MM.1S (cell line): ENCODE measurements around the gene EPHX1.

Experiments
- DNase-seq: peaks from one replicate; pipeline ENCODE4 v3.0.0-alpha.2; 2015
- H2AFZ ChIP-seq: fragments of 300-600 bp; sonication (generic); 2 replicates; pipeline ENCODE4 v1.6.0; 2016; ENCODE audit warnings: antibody characterized with exemption, low read length
- H3F3A ChIP-seq: fragments of 300-600 bp; sonication (generic); 2 replicates; pipeline ENCODE4 v1.6.1; 2016; ENCODE audit warnings: mild to moderate bottlenecking, antibody characterized with exemption, low read length, moderate library complexity, mixed read lengths; ENCODE audit not compliant: insufficient read depth
- H3K27ac ChIP-seq: fragments of 300-600 bp; sonication (generic); 2 replicates; pipeline ENCODE4 v1.5.1; 2016; ENCODE audit warnings: mild to moderate bottlenecking, low read length
- H3K27me3 ChIP-seq: fragments of 300-600 bp; sonication (generic); replicated peaks from 2 replicates; pipeline ENCODE4 v1.6.0; 2016; ENCODE audit warnings: low read length; ENCODE audit not compliant: insufficient read depth
- H3K36me3 ChIP-seq: fragments of 300-600 bp; sonication (generic); replicated peaks from 2 replicates; pipeline ENCODE4 v1.6.1; 2016; ENCODE audit warnings: mild to moderate bottlenecking, low read length, mixed read lengths; ENCODE audit not compliant: insufficient read depth
- H3K4me1 ChIP-seq: fragments of 300-600 bp; sonication (generic); 2 replicates; pipeline ENCODE4 v1.6.1; 2016; ENCODE audit warnings: low read length, mixed read lengths
- H3K4me2 ChIP-seq: fragments of 300-600 bp; sonication (generic); 2 replicates; pipeline ENCODE4 v1.6.0; 2016; ENCODE audit warnings: low read depth, low read length
- H3K4me3 ChIP-seq: fragments of 300-600 bp; sonication (generic); 2 replicates; pipeline ENCODE4 v1.5.1; 2016; ENCODE audit warnings: low read length, mixed read lengths
- H3K79me2 ChIP-seq: fragments of 300-600 bp; sonication (generic); 2 replicates; pipeline ENCODE4 v1.6.1; 2016; ENCODE audit warnings: mixed run types, low read length, mixed read lengths
- H3K9ac ChIP-seq: fragments of 300-600 bp; sonication (generic); 2 replicates; pipeline ENCODE4 v1.6.1; 2016; ENCODE audit warnings: low read length, mixed read lengths
- H3K9me2 ChIP-seq: fragments of 300-600 bp; sonication (generic); replicated peaks from 2 replicates; pipeline ENCODE4 v1.6.1; 2016; ENCODE audit warnings: mild to moderate bottlenecking, low read length, mixed read lengths; ENCODE audit not compliant: insufficient read depth
- H3K9me3 ChIP-seq: fragments of 300-600 bp; sonication (generic); replicated peaks from 2 replicates; pipeline ENCODE4 v1.6.1; 2016; ENCODE audit warnings: mild to moderate bottlenecking, low read length, mixed read lengths; ENCODE audit not compliant: insufficient read depth
- H4K20me1 ChIP-seq: fragments of 300-600 bp; sonication (generic); 2 replicates; pipeline ENCODE4 v1.6.1; 2016; ENCODE audit warnings: mild to moderate bottlenecking, low read length, moderate library complexity, mixed read lengths; ENCODE audit not compliant: insufficient read depth
- EZH2 ChIP-seq: fragments of 300-600 bp; sonication (generic); optimal IDR thresholded peaks from 2 replicates; pipeline ENCODE3; 2017; ENCODE audit warnings: low read depth, mild to moderate bottlenecking, antibody characterized with exemption, low read length, mixed read lengths
- EZH2phosphoT487 ChIP-seq: fragments of 300-600 bp; sonication (generic); IDR thresholded peaks from 2 replicates; pipeline ENCODE4 v1.6.1; 2018; ENCODE audit warnings: antibody characterized with exemption, low read length
- TF ChIP-seq, protein P1 (sequence below): fragments of 300-600 bp; sonication (generic); IDR thresholded peaks from 2 replicates; pipeline ENCODE4 v1.5.1; 2016; ENCODE audit warnings: antibody characterized with exemption, low read length, mixed read lengths

The EPHX1 gene

DNA sequence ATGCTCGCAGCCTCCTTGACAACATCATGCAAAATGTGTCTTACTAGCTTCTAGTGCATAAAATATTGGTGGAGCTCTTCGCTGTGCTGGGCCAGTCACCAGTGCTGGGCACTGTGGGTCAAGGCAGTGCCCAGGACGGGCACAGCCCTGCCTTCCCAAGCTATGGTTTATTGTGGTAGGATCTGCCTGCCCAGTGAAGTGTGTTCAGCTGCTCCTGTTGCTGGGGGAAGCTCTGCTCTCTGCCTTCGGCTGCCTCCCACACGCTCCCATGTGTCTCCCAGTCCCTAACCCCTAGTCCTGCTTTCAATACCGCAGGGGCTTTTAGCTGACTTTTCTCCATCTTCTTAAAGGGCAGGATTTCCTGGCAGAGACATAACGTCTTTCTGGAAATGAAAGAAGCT is 15.7 kb downstream of the EPHX1 start:
- Histone ChIP-seq H3K4me3 (no peak overlapping the region), H3K9me2 (no peaks in the 10 kb centered on the region), H3K4me2 (no peak overlapping the region), H3K27me3 (no peaks in the 10 kb centered on the region), H3K36me3 (no peaks in the 10 kb centered on the region), H4K20me1 (no peaks in the 10 kb centered on the region), H3K79me2 (no peaks in the 10 kb centered on the region), H3K27ac (no peak overlapping the region), H3K9me3 (no peaks in the 10 kb centered on the region), H3F3A (no peaks in the 10 kb centered on the region), H3K4me1 (no peaks in the 10 kb centered on the region), H3K9ac (no peak overlapping the region), H2AFZ (no peak overlapping the region)
- TF ChIP-seq EZH2 (no peak), EZH2phosphoT487 (no peak)
- TF ChIP-seq, protein P1, sequence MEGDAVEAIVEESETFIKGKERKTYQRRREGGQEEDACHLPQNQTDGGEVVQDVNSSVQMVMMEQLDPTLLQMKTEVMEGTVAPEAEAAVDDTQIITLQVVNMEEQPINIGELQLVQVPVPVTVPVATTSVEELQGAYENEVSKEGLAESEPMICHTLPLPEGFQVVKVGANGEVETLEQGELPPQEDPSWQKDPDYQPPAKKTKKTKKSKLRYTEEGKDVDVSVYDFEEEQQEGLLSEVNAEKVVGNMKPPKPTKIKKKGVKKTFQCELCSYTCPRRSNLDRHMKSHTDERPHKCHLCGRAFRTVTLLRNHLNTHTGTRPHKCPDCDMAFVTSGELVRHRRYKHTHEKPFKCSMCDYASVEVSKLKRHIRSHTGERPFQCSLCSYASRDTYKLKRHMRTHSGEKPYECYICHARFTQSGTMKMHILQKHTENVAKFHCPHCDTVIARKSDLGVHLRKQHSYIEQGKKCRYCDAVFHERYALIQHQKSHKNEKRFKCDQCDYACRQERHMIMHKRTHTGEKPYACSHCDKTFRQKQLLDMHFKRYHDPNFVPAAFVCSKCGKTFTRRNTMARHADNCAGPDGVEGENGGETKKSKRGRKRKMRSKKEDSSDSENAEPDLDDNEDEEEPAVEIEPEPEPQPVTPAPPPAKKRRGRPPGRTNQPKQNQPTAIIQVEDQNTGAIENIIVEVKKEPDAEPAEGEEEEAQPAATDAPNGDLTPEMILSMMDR, result no peak
- DNase-seq, result no peak

DNA sequence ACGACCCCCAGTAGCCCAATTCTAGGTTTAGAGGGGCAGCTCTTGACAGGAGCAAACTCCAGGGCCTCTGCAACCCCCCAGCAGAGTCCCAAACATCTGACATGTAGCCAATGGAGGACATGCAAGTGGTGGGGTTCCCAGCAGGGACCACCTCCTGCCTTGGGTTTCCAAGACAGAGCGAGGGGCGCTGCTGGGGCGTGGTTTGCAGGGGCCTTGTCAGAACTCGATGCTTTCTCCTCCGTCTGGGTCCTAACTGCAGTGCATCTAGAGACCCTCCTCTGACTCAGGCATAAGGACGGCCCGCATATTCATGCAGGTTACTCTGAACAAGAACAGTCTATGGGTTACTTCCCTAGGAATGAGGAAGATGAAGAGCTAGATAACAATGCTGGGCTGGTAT is 17.2 kb downstream of the EPHX1 start:
- Histone ChIP-seq H3F3A (no peaks in the 10 kb centered on the region), H3K79me2 (no peaks in the 10 kb centered on the region), H3K36me3 (no peaks in the 10 kb centered on the region)

DNA sequence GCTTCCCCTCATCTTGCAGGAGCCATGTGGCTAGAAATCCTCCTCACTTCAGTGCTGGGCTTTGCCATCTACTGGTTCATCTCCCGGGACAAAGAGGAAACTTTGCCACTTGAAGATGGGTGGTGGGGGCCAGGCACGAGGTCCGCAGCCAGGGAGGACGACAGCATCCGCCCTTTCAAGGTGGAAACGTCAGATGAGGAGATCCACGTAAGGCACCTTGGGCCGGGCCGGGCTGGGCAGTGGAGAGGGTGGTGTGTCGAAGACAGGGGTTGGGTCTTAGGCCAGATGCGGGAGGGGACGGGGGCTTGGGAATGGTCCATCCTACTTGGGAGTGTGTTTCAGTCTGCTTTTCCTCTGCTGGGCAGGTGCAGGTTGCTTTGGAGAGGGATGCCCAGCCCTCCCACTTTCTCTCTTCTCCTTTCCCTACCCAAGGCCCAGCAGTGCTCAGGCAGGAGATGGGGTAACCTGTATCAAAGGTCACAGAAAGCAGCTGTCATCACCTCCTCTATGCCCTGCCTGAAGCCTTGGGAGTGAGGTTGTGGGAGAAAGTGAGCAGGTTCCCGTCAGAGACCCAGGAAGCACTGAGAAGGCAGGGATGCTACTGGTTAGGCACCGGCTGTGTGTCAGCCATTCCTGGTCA is 18.9 kb downstream of the EPHX1 start:
- TF ChIP-seq EZH2 (no peak), EZH2phosphoT487 (no peak)
- TF ChIP-seq, protein P1, result no peak

More for the DNA sequence above, 17.2 kb downstream of the EPHX1 start:
- H3K9me2 ChIP-seq, result no peaks in the 10 kb centered on the region
- H3K27me3 ChIP-seq, result no peaks in the 10 kb centered on the region
- H2AFZ ChIP-seq, result no peak overlapping the region
- no peaks in the 10 kb centered on the region for H3K4me1 ChIP-seq
- H3K27ac ChIP-seq, result no peak overlapping the region
- H3K9ac ChIP-seq, result no peak overlapping the region
- H4K20me1 ChIP-seq, result no peaks in the 10 kb centered on the region
- TF ChIP-seq EZH2, result no peak
- TF ChIP-seq, protein P1, result no peak
- TF ChIP-seq EZH2phosphoT487, result no peak
- DNase-seq, result no peak
- no peak overlapping the region for H3K4me2 ChIP-seq
- H3K9me3 ChIP-seq, result no peaks in the 10 kb centered on the region
- H3K4me3 ChIP-seq, result no peak overlapping the region

More for the DNA sequence above, 18.9 kb downstream of the EPHX1 start:
- Histone ChIP-seq H3K9me3 (no peaks in the 10 kb centered on the region), H3K4me2 (no peak overlapping the region), H4K20me1 (no peaks in the 10 kb centered on the region), H3F3A (no peaks in the 10 kb centered on the region), H3K36me3 (no peaks in the 10 kb centered on the region), H3K4me1 (no peaks in the 10 kb centered on the region), H3K9ac (no peak overlapping the region), H3K9me2 (no peaks in the 10 kb centered on the region), H2AFZ (no peak overlapping the region), H3K79me2 (no peaks in the 10 kb centered on the region), H3K27ac (no peak overlapping the region), H3K4me3 (no peak overlapping the region), H3K27me3 (no peaks in the 10 kb centered on the region)
- DNase-seq, result no peak
